GM12865 (cell line): ENCODE results near the gene DDIT4.
A peak's percentile ranks its signal among the peaks of the same experiment; 100 is the strongest.

ENCODE experiments used
- DNase-seq: peaks from one replicate; pipeline ENCODE4 v3.0.0; 2010; ENCODE audit warnings: low read depth
- H3K4me3 ChIP-seq: 2 replicates; pipeline ENCODE4 v1.5.1; 2011; ENCODE audit warnings: mild to moderate bottlenecking, low read depth, low read length, control low read depth
- TF ChIP-seq, protein P1 (sequence below): IDR thresholded peaks from 2 replicates; pipeline ENCODE4 v1.5.1; 2011; ENCODE audit warnings: low read length, control low read depth, low read depth, inconsistent platforms; ENCODE audit not compliant: insufficient read depth; ENCODE audit errors: missing control alignments

DDIT4 gene

DNA sequence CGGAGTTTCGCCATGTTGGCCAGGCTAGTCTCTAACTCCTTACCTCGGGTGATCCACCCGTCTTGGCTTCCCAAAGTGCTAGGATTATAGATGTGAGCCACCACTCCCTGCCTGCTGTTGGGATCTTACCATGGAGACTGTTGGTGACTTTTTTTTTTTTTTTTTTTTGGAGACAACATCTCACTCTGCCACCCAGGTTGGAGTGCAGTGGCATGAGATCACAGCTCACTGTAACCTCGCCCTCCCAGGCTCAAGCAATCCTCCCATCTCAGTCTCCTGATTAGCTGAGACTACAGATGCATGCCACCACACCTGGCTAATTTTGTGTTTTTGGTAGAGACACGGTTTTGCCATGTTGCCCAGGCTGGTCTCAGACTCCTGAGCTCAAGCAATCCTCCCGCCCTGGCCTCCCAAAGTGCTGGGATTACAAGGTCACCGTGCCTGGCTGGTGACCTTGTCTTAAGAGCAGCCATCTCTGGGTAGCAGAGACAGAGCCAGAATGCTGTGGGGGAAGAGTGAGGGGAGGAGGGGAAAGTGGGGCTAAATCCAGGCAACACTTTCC lies 32.0 kb upstream of the DDIT4 start:
- DNase-seq, result no peak
- H3K4me3 ChIP-seq, result no peak overlapping the region
- TF ChIP-seq, protein P1, sequence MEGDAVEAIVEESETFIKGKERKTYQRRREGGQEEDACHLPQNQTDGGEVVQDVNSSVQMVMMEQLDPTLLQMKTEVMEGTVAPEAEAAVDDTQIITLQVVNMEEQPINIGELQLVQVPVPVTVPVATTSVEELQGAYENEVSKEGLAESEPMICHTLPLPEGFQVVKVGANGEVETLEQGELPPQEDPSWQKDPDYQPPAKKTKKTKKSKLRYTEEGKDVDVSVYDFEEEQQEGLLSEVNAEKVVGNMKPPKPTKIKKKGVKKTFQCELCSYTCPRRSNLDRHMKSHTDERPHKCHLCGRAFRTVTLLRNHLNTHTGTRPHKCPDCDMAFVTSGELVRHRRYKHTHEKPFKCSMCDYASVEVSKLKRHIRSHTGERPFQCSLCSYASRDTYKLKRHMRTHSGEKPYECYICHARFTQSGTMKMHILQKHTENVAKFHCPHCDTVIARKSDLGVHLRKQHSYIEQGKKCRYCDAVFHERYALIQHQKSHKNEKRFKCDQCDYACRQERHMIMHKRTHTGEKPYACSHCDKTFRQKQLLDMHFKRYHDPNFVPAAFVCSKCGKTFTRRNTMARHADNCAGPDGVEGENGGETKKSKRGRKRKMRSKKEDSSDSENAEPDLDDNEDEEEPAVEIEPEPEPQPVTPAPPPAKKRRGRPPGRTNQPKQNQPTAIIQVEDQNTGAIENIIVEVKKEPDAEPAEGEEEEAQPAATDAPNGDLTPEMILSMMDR, result no peak

DNA sequence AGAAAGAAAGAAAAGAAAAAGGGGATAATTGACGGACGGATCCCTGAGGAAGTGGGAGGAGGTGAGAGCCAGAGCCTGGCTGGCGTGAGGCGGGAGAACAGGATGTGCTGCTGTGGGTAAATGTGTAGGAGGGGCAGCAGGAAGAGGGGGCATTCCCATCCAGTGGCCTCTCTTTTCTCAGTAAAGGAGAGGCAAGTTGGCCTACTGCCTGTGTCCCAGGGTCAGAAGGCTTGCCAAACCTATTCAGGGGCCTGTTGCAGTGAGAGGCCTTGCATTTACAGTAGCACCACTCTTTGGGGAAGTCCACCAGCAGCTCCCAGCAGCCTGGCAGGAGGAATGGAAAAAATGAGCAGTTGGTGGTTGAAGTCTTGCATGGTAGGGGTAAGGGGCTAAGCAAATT lies 31.0 kb upstream of the DDIT4 start:
- TF ChIP-seq, protein P1, result no peak
- no peak overlapping the region for H3K4me3 ChIP-seq
- no peak for DNase-seq

DNA sequence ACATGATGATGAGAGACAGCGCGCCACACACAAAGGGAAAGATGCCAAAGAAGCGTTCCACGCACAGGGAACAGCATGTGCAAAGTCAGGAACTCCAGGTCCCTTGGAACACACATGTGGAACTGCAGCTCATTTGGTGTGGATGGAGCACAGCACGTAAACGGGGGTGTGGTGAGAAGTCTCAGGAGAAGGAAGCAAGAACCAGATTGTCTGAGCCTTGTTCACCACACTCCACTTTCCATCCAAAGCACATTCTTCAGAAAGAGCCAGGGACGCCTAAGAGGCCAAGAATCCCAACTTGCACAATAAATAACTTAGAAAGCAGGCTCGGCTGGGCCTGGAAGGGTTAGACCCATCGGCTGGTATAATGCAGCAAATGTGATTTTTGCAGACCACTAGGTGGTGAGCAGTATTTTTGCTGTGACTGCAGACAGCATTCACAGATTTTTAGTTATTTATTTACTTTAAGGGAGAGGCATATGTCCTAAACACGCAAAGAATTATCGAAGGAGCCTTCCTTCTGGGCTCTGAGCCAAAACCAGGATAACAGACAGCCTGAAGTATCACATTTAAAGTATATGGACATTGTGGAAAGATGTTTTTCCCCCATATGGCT lies 29.8 kb upstream of the DDIT4 start:
- no peak for DNase-seq
- H3K4me3 ChIP-seq, result no peak overlapping the region
- TF ChIP-seq, protein P1, result no peak

DNA sequence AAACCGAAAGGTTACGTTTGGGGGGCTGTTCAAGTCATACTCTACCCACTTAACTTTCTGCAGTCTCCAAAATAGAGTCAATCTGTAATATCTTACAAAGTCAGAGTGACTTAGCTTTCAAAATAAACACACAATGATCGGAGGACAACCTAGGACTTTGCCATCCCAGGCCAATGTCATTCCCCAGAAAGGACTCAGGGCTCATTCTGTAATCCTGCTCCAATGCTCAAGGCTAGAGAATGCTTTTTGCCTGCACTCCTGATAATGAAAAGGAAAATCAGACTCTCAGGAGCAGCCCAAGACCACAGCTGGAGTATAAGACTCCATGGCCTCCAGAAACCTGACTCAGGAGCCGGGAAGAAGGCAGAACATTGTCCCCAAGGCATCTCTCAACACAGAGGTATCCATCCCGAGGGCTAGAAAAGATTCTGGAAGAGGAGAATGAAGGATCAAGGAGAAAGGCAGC lies 29.1 kb upstream of the DDIT4 start:
- DNase-seq, result no peak
- H3K4me3 ChIP-seq, result no peak overlapping the region
- TF ChIP-seq, protein P1, result no peak

DNA sequence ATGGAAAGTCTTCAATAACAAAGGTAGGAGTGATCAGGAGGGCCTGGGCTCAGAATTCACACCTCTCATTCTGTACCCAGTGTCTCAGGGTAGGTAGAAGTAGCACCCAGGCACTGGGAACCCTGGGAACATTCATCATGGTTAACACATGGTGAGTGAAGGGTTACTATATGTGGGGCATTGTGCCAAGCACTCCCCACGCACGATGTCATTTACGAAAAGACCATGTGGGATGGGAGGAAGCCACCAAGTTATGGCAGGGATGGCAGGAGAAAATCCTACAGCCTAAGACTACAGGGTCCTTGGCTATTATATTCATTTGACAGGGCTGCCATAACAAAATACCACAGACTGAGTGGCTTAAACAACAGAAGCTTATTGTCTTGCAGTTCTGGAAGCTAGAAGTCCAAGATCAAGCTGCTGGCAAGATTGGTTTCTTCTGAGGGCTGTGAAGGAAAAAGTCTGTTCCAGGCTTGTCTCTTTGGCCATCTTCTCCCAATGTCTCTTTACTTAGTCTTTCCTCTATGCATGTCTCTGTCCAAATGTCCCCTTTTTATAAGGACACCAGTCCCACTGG lies 27.7 kb upstream of the DDIT4 start:
- DNase-seq, result no peak
- H3K4me3 ChIP-seq, result no peak overlapping the region
- TF ChIP-seq, protein P1, result no peak

DNA sequence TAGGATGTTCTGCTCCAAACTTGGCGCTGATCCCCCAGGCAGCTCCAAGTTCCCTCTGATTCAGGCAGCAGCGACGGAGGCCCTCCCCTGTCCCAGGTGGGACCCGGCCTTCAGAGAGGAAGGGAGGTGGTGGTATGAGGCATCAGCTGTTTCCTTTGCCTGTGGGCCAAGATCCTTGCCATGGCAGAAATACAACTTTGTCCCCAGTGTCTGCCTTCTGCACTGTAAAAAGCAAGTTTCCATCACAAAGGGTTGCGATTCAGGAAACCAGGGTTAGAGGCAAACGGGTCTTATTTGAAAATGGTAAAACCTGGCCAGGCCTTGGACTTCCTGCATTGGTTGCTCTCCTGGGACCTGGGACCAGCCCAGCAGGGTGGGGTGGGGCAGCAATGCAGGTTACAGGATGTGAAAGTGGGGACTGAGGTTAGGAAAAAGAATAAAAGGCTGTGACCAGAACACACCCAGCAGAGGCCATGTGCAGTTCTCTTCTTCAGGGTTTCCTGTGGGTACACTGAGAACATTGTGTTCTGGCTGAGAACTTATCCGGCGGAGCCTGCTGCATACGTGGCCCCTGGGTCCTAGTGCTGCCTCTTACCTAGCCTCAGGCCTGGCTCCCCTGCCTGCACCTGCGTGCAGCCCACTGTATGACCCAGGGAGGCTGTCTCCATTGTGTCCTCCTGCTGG lies 25.1 kb upstream of the DDIT4 start:
- H3K4me3 ChIP-seq, result peak overlapping the region; percentile 49
- TF ChIP-seq, protein P1, result no peak
- DNase-seq, result peak; percentile 97

DNA sequence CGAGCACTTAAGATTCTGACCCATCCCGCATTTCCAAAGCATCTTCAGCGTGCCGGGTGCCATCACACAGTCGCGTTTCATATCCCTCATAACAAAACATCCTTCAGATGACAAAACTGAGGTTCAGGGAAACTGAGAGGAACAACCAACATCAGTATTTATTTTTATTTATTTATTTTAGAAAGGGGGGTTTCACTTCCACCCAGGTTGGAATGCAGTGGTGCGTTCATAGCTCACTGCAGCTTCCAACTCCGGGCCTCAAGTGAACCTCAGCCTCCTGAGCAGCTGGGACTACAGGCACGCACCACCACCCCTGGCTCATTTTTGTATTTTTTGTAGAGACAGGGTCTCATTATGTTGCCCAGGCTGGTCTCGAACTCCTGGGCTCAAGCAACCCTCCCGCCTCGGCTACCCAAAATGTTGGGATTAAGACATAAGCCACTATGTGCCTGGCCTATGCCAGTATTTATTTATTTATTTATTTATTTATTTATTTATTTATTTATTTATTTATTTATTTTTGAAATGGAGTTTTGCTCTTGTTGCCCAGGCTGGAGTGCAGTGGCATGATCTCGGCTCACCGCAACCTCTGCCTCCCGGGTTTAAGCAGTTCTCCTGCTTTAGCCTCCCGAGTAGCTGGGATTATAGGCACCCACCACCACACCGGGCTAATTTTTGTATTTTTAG lies 24.4 kb upstream of the DDIT4 start:
- peak overlapping the region; percentile 49 for H3K4me3 ChIP-seq
- DNase-seq, result peak; percentile 75
